Loucy (cell line): ENCODE results near the gene ITGB1BP1.

ENCODE experiments used
- H2AFZ ChIP-seq: fragments of 200-600 bp; sonication (generic); 2 replicates; pipeline ENCODE4 v1.6.0; 2016; ENCODE audit warnings: antibody characterized with exemption, mild to moderate bottlenecking, low read length, moderate library complexity
- H3F3A ChIP-seq: fragments of 200-600 bp; 2 replicates; pipeline ENCODE4 v1.6.0; 2016; ENCODE audit warnings: antibody characterized with exemption, low read depth, mild to moderate bottlenecking
- H3K27me3 ChIP-seq: fragments of 200-600 bp; sonication (generic); 2 replicates; pipeline ENCODE4 v1.6.1; 2014; ENCODE audit warnings: low read length, mild to moderate bottlenecking; ENCODE audit not compliant: insufficient read depth, poor library complexity, severe bottlenecking
- H3K36me3 ChIP-seq: fragments of 200-600 bp; sonication (generic); 2 replicates; pipeline ENCODE4 v1.6.1; 2016; ENCODE audit warnings: low read length; ENCODE audit not compliant: insufficient read depth
- H3K4me1 ChIP-seq: fragments of 200-600 bp; sonication (generic); 2 replicates; pipeline ENCODE4 v1.5.1; 2014; ENCODE audit warnings: low read length, mild to moderate bottlenecking; ENCODE audit not compliant: insufficient read depth, poor library complexity, severe bottlenecking
- H3K4me2 ChIP-seq: fragments of 200-600 bp; sonication (generic); 2 replicates; pipeline ENCODE4 v1.6.0; 2014; ENCODE audit warnings: antibody characterized with exemption, low read length, low read depth, mild to moderate bottlenecking; ENCODE audit not compliant: poor library complexity, severe bottlenecking
- H3K4me3 ChIP-seq: fragments of 200-600 bp; sonication (generic); 2 replicates; pipeline ENCODE4 v1.5.1; 2014; ENCODE audit warnings: low read length, mild to moderate bottlenecking, mixed read lengths; ENCODE audit not compliant: poor library complexity, severe bottlenecking
- H3K79me2 ChIP-seq: fragments of 200-600 bp; sonication (generic); 2 replicates; pipeline ENCODE4 v1.6.1; 2014; ENCODE audit warnings: low read length; ENCODE audit not compliant: insufficient read depth
- H3K9ac ChIP-seq: fragments of 200-600 bp; sonication (generic); 2 replicates; pipeline ENCODE4 v1.6.0; 2014; ENCODE audit warnings: mild to moderate bottlenecking, low read depth, low read length, moderate library complexity; ENCODE audit not compliant: poor library complexity, severe bottlenecking
- H3K9me2 ChIP-seq: fragments of 200-600 bp; sonication (generic); replicated peaks from 2 replicates; pipeline ENCODE4 v1.6.1; 2016; ENCODE audit warnings: low read depth, low read length, mixed read lengths
- H3K9me3 ChIP-seq: fragments of 200-600 bp; sonication (generic); 2 replicates; pipeline ENCODE4 v1.6.1; 2014; ENCODE audit warnings: mild to moderate bottlenecking, antibody characterized with exemption, low read length, low read depth; ENCODE audit not compliant: insufficient read depth
- H4K20me1 ChIP-seq: fragments of 200-600 bp; sonication (generic); 2 replicates; pipeline ENCODE4 v1.6.0; 2014; ENCODE audit warnings: antibody characterized with exemption, low read length, mild to moderate bottlenecking; ENCODE audit not compliant: insufficient read depth, poor library complexity, severe bottlenecking
- CTCF ChIP-seq: fragments of 200-600 bp; sonication (generic); conservative IDR thresholded peaks from 2 replicates; pipeline ENCODE4 v1.5.1; 2014; ENCODE audit warnings: mild to moderate bottlenecking, antibody characterized with exemption, low read length
- EZH2phosphoT487 ChIP-seq: fragments of 200-600 bp; IDR thresholded peaks from 2 replicates; pipeline ENCODE4 v1.6.1; 2018; ENCODE audit warnings: antibody characterized with exemption, mild to moderate bottlenecking, moderate library complexity, borderline replicate concordance

The ITGB1BP1 gene

GRCh38 chr2:9355270-9355669, 68.1 kb downstream of the ITGB1BP1 start:
- H3K9ac ChIP-seq, result no peak overlapping the region
- H3K9me2 ChIP-seq, result no peaks in the 10 kb centered on the region
- H3K4me3 ChIP-seq, result no peak overlapping the region
- no peaks in the 10 kb centered on the region for H3K4me1 ChIP-seq
- H3K9me3 ChIP-seq, result no peaks in the 10 kb centered on the region
- peaks cover 54% of the 10 kb centered on the region; the same call in 1 of the 2 replicates for H3K36me3 ChIP-seq
- H3K27me3 ChIP-seq, result no peaks in the 10 kb centered on the region
- no peak overlapping the region for H3K4me2 ChIP-seq
- H4K20me1 ChIP-seq, result no peaks in the 10 kb centered on the region
- no peaks in the 10 kb centered on the region for H3K79me2 ChIP-seq
- H2AFZ ChIP-seq, result no peak overlapping the region
- no peaks in the 10 kb centered on the region for H3F3A ChIP-seq
- TF ChIP-seq EZH2phosphoT487, result no peak

GRCh38 chr2:9354318-9354717, 69.0 kb downstream of the ITGB1BP1 start:
- no peaks in the 10 kb centered on the region for H3K27me3 ChIP-seq
- H3K9ac ChIP-seq, result no peak overlapping the region
- H3K79me2 ChIP-seq, result no peaks in the 10 kb centered on the region
- no peaks in the 10 kb centered on the region for H3K4me1 ChIP-seq
- TF ChIP-seq CTCF (no peak), EZH2phosphoT487 (no peak)
- H3F3A ChIP-seq, result no peaks in the 10 kb centered on the region
- H2AFZ ChIP-seq, result no peak overlapping the region
- no peaks in the 10 kb centered on the region for H4K20me1 ChIP-seq
- no peak overlapping the region for H3K4me3 ChIP-seq
- H3K4me2 ChIP-seq, result no peak overlapping the region
- H3K9me3 ChIP-seq, result no peaks in the 10 kb centered on the region
- peaks cover 44% of the 10 kb centered on the region; the same call in 1 of the 2 replicates for H3K36me3 ChIP-seq
- H3K9me2 ChIP-seq, result no peaks in the 10 kb centered on the region
